ENCODE measurements around the gene TNFRSF12A.
A peak's percentile ranks its signal among the peaks of the same experiment; 100 is the strongest.

Gene TNFRSF12A

DNA sequence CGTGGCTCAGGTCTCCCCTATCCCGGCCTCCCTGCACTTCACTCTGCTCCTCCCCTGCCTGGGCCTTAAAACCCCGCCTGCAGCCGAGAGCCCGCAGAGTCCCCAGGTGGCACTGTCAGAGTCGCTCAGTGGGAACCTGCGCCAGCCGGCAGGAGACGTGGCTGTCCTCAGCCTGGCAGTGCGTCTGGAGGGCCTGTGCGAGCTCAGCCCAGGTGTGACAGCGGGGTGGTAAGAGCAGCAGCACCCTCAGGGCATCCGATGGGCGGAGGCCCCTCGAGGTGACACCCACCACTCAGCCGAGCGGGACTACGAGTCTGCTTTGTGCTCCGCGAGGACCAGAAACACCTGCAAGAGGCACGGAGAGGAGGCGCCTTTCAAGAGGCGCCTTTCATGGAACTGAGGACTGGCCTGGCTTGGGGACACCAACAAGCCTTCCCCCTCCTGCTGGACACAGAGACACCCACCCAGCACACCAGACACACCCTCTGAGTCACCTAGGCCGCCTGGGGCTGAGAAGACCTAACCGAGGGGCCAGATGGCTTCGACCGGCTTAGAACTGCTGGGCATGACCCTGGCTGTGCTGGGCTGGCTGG lies 7.2 kb upstream of the TNFRSF12A start, which contains the start of gene CLDN9:
CLDN9 (plus strand) TSS at position 96 of the 593 bp plus-strand sequence; CDS start at position 536, 440 bp downstream.
- DNase-seq = no peak

DNA sequence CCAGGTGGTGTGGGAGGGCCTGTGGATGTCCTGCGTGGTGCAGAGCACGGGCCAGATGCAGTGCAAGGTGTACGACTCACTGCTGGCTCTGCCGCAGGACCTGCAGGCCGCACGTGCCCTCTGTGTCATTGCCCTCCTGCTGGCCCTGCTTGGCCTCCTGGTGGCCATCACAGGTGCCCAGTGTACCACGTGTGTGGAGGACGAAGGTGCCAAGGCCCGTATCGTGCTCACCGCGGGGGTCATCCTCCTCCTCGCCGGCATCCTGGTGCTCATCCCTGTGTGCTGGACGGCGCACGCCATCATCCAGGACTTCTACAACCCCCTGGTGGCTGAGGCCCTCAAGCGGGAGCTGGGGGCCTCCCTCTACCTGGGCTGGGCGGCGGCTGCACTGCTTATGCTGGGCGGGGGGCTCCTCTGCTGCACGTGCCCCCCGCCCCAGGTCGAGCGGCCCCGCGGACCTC lies 6.6 kb upstream of the TNFRSF12A start:
- DNase-seq = no peak

DNA sequence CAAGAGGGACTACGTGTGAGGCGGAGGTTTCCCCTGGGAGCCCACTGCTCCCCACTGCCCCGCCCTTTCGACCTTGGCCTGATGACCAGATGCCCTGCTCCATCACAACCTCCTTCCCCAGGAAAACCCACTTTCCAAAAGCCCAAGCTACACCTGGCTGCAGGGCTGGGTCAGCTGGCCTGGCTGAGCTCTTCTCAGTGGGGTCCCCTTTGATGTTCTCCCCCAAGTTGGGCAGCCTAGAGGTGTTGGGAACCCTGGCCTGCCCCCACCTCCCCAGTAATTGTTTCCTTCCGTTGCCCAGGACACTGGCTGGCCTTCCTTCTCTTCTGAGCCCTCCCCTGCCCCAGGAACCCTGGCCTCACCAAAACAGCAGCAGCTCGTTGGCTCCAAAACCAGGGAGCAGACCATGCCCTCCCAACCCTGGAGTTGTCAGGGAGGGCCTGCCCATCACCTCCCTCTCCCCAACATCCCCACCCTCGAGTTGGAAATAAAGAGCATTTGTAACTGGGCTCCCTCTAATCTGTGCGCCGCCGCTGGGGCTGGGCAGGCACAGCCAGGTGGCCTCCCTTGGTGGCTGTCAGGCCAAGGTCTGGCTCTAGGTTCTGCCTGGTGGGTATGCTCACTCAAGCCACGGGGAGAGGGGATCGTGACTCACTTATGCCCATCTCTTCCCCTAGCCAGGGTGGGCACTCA lies 6.0 kb upstream of the TNFRSF12A start:
- no peak for DNase-seq

DNA sequence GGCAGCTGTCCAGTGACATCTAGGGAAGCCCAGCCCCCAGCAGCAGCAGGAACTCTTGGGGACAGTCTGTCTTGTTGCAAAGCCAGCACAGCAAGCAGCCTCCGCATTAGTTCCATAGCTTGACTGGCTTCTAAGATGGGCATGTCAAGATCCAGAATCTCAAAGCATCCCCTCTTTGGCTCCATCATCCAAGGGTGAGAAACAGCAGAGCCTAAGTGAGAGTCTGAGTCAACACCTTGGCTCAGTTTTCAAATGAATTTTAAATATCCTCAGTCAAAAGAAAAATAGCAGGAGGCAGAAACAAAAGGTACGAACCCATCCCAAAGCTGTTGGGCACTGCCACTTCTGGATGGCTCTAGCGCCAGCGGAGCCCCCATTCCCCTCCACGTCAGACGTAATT lies 5.2 kb upstream of the TNFRSF12A start:
- no peak for DNase-seq

DNA sequence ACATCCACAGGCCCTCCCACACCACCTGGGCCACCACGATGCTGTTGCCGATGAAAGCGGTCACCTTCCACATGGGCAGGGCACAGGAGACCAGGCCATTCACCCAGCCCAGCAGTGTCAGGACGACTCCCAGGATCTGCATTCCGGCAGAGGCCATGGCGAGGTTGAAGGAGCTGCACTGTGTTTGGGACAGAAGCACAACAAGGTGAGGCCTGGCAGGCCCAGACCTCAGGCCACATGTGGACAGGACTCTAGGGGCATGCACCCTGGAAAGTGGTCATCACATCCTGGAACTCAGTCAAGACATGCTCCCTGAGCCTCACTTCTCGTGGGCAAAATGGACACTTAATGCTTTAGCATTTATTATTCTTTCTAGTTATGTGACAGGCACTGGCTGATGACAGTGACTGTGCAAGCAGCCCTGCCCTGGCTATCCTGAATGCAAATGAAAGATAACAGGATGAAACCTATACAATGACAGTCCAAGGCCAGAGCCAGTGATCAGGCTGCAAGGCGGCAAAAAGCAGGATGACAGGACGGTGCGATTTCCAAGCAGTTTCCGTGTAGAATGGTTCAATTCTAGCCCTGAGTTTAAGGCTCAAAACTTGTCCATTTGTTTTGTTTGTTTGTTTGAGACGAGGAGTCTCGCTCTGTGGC lies 4.2 kb upstream of the TNFRSF12A start:
- no peak for DNase-seq

DNA sequence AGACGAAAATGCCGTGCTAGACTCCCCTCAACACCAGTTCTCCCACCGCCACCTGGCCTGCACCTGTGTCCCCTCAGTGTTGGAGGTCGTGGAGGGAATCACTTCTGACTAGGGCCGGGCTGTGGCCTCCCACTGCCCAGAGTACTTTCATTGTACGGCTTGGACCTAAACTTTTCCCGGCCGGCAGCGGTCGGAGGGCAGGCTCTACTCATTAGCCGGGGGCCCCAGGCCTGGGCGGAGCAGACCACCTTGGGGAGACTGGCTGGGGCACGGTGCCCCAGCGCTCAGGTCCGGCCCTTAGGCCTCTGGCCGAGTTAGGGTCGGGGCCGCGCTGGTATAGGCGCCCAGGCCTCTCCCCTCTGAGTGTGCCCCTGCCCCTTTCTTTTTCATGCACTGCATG lies 2.8 kb upstream of the TNFRSF12A start:
- no peak for DNase-seq

DNA sequence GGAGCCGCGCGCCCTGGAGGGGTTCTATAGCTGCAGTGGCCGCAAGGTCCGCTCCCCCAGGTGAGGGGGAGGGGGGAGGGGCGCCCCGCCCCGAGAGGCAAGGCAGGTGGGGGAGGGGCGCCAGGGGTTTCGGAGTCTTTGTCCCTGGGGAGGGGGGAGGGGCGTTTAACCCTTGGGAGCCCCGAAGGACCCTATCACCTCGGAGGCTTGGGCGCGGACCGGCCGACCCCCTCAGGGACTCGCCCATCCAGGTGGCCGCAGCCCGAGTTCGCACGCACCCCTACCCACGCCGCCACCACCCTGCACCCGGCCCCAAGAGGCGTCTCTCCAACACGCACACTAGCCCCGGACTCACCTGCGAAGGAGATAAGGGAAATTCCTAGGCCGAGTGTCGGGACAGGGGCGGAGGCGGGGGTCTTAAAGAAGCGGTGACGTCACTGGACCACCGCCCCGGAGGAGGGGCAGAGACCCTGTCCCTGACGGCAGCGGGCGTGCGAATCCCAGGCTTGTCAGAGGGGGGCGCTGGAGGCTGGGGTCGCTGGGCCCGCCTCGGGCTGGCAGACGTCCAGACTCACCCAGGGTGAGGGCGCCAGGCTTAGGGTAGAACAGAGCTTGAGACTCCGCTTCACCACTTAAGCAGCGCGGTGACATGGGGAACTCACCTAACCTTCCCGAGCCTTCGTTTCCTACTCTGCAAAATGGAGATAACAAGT lies 2.2 kb upstream of the TNFRSF12A start, which contains the start of gene CLDN6:
CLDN6 (minus strand) TSS at position 390 of the 713 bp plus-strand sequence. CDS start 2,162 bp downstream, outside the sequence.
- DNase-seq = no peak

DNA sequence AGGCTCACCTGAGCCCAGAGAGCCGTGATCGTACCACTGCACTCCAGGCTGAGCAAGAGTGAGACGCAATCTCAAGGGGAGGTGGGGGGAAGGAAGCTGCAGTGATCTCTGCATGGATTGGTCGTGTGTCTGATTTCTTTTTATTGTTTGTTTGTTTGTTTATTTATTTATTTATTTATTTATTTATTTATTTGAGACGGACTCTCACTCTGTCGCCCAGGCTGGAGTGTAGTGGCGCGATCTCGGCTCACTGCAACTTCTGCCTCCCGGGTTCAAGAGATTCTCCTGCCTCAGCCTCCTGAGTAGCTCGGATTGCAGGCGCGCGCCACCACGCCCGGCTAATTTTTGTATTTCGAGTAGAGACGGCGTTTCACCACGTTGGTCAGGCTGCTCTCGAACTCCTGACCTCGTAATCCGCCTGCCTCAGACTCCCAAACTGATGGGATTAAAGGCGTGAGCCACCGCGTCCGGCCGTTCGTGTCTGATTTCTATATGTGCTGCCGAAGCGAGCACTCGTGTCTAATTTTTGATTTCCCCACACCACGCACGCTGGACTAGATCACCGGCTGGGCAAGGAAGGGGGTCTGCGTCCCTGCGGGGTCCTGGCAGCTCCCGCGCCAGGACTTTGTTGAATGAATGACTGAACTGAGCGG lies 448 bp upstream of the TNFRSF12A start:
- no peak for DNase-seq

DNA sequence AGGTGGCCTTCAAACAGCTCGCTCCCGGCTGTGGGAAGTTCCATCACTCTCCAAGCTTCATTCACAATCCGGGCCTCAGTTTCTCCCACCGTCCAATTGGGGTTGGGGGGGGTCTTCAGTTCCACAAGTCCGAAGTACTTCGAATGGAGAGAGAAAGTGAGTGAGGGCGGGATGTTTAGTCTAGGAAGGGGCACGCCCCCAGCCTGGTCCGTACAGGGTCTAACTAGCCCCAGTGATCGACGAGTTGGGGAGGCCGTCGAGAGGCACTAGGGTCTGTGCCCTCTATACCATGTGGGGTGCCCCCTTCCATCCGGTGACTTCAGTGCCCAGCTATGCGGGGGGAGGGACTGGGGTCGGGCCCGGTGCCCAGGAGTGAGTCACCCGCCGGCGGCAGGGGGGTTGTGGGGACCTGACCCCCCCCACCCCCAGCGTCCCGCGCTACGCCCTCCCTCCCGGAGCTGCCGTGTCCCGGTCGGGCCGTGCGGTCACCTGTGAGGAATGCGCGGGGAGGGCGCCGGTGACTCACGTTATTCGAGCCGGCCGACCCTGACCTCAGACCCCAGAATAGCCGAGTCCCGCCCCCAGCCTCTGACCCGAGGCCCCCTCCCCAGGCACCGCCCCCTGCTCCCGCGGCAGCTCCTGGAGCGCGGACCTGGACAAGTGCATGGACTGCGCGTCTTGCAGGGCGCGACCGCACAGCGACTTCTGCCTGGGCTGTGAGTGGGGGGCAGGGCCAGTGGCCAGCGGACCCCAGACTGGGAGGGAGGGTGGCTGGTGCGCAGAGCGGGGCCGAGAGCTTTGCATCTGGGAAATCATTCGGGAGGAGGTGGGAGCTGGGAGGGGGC lies 658 bp downstream of the TNFRSF12A start:
- peak; percentile 93 for DNase-seq

DNA sequence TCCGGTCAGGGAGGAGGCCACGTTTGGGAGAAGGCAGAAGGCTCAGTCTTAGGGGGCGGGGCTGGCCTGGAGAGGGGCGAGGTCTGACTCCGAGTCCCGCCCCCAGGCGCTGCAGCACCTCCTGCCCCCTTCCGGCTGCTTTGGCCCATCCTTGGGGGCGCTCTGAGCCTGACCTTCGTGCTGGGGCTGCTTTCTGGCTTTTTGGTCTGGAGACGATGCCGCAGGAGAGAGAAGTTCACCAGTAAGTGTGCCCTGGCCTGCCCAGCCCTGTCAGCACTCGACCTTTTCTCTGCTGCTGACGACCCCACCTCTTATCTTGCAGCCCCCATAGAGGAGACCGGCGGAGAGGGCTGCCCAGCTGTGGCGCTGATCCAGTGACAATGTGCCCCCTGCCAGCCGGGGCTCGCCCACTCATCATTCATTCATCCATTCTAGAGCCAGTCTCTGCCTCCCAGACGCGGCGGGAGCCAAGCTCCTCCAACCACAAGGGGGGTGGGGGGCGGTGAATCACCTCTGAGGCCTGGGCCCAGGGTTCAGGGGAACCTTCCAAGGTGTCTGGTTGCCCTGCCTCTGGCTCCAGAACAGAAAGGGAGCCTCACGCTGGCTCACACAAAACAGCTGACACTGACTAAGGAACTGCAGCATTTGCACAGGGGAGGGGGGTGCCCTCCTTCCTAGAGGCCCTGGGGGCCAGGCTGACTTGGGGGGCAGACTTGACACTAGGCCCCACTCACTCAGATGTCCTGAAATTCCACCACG lies 1.5 kb downstream of the TNFRSF12A start:
- peak; percentile 98 for DNase-seq

DNA sequence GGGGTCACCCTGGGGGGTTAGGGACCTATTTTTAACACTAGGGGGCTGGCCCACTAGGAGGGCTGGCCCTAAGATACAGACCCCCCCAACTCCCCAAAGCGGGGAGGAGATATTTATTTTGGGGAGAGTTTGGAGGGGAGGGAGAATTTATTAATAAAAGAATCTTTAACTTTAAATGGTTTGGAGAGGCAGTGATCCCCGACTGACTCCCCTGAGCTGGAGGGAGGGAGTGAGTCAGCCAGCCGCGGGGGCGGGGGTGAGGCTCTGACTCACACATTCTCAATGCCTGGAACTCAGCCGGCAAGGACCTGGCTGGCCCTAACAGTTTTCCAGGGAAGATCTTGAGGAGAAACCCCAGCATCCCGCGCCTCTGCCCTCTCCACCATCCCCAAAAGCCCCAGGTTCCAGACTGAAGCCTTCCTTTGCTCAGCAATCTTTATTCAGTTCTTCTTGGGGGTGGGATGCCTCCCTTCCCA lies 2.1 kb downstream of the TNFRSF12A start:
- peak; percentile 98 for DNase-seq

DNA sequence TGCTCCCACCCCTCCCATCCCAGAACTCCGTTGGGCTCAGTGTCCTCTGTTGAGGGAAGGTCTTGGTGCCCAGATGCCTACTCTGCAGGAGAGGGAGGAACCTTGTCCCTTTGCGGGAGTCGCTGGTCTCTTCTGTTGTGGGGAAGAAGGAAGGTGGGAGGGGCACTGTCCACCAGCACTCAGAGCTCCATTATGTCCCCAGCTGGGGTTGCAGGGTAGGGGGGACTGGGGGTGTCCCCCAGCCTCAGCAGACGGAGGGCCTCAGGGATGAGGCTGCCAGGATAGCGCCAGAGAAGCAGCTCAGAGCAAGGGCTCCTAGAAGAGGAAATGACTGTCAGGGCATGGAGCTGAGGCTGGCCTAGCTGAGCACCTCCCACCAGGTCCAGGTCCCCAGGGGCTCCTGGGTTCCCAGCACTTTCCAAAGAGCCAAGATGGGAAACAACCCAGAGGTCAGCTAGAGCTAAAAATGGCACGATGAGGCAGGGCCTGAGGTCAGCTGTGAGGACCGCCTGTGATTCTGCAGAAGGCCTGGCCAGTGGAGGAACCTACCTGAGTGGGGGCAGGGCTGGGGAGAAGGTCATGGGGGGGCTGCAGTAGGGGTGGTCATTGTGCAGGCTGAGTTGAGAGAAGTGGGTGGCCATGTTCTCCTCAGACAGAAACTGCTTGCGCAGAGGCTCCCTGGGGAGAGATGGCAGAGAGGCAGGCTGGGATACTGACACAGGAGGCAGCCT lies 2.7 kb downstream of the TNFRSF12A start:
- DNase-seq = peak; percentile 50

DNA sequence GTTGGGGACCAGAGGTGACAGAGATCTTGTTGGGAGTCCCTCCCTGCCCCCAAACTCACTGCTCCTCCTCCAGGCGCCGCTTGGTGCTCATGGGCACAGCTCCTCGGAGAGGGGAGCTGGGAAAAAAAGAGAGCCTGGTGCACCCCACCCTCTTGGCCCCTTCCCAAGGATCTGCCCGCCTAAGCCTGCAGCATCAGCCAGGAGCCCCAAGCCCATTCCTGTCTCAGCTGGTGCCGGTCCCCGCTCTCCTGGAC lies 3.2 kb downstream of the TNFRSF12A start:
- DNase-seq = peak; percentile 84

DNA sequence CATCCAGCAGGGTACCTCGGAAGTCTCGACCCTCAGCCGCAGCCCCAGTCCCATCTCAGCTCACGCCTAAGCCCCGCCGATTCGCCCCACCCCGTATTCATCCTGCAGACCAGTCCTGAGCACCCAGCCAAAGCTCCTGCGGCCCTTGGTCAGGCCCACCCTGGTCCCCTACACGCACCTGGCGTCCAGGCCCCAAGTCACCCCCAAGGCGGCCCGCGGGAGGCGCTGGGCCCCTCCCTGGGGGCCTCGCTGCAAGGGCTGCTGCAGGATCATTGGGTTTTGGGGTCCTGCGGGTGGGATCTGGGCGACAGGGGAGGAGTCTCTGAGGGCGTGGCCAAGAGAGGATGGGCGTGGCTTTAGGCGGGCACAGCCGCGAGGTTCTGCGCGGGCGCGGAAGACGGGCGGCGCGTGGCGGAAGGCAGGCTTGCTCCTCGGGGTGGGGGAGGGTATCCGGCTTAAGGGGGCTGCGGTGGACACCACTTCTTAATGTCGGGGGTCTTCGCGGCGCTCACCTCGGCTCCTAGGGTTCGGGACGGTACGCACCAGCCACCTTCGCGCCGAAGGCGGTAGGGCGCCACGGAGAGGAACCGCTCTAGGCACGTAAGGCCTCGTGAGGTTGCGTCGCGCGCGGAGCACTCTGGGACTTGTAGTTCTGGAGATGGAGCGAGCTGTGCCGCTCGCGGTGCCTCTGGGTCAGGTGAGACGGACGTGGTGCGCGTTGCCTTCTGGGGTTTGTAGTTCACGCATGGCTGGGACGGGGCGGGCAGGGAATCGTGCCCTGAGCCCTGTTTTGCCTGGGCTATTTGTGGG lies 3.7 kb downstream of the TNFRSF12A start, which contains the start of the genes HCFC1R1 and THOC6:
HCFC1R1 (minus strand) TSS at position 274 of the 810 bp plus-strand sequence; CDS start at position 273, 1 bp downstream.
THOC6 (plus strand) TSS at position 367 of the 810 bp plus-strand sequence; CDS start at position 659, 292 bp downstream.
- peak; percentile 98 for DNase-seq

DNA sequence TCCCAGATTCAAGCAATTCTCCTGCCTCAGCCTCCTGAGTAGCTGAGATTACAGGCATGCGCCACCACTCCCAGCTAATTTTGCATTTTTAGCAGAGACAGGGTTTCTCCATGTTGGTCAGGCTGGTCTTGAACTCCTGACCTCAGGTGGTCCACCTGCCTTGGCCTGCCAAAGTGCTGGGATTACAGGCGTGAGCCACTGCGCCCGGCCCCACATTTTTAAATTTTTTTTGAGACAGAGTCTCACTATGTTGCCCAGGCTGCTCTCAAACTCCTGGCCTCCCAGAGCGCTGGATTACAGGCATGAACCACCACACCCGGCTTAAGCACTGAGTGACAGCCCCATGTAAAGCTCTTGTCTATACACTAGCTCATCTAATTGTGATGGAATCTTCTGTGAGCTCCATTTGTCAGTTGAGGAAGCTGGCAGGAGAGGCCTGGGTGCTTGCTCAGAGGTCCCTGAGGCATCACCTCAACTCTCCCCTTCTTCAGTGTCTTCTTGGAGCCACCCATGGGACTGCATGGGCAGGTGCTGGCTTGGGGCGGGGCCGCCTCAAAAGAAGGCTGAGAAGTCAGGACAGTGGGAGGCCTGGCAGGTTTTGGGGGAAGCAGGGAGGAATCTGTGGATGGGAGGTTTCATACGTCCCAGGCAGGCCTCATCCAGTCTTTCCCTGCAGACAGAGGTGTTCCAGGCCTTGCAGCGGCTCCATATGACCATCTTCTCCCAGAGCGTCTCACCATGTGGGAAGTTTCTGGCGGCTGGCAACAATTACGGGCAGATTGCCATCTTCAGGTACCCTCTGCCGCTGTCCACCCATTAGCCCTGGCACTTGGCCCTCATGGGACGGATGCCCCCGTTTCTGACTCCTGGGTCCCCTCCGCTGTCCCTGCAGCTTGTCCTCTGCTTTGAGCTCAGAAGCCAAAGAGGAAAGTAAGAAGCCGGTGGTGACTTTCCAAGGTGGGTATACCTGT lies 5.1 kb downstream of the TNFRSF12A start:
- DNase-seq = no peak

DNA sequence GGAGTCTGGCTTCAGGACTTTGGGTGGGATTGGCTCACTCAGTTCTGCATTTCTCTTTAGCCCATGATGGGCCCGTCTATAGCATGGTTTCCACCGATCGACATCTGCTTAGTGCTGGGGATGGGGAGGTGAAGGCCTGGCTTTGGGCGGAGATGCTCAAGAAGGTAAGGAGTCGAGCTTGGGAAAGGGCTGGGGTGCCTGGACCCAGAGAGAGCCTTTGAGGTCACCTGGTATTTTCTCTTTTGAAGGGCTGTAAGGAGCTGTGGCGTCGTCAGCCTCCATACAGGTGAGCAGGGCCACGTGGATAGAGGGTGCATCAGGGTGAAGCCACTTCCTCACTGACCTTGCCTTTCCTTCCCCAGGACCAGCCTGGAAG lies 5.8 kb downstream of the TNFRSF12A start:
- no peak for DNase-seq

DNA sequence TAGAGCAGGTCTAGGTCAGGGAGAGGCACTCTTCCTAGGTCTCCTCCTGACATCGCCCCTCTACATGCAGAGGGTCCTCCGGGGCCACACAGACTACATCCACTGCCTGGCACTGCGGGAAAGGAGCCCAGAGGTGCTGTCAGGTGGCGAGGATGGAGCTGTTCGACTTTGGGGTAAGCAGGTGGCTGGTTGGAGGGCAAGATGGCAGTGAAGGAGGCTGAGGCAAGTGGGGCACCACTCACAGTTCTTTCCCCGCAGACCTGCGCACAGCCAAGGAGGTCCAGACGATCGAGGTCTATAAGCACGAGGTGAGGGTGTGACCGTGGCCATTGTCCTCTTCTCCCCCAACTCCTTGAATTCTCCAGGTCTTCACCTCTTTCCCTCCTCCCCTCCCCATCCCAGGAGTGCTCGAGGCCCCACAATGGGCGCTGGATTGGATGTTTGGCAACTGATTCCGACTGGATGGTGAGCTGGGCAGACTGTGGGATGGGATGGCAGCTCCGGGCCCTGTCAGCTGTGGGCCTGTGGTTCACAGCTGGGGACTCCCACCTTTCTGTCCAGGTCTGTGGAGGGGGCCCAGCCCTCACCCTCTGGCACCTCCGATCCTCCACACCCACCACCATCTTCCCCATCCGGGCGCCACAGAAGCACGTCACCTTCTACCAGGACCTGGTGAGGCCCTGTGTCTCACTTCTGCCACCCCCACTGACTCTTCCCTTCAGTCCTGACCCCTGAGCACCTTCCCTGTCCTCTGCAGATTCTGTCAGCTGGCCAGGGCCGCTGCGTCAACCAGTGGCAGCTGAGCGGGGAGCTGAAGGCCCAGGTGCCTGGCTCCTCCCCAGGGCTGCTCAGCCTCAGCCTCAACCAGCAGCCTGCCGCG lies 6.7 kb downstream of the TNFRSF12A start:
- DNase-seq = no peak

Data from fibroblast of skin of abdomen (primary cell).